DOHH2 (cell line): ENCODE data around the gene ARSD.
"Not testable (repeated sequence)": the region's sequence is repeated elsewhere in the genome, so short reads cannot be mapped to it uniquely, and the experiment has no call there.

ENCODE experiments used
- H3F3A ChIP-seq: fragments of 200-600 bp; sonication (generic), shearing (Covaris generic); 2 replicates; pipeline ENCODE4 v1.6.0; 2016; ENCODE audit warnings: antibody characterized with exemption, mild to moderate bottlenecking; ENCODE audit not compliant: control insufficient read depth, insufficient read depth
- H3K27ac ChIP-seq: fragments of 200-600 bp; sonication (generic); 2 replicates; pipeline ENCODE4 v1.5.1; 2014; ENCODE audit warnings: low read depth, mild to moderate bottlenecking, low read length, moderate library complexity
- H3K27me3 ChIP-seq: fragments of 200-600 bp; sonication (generic); 2 replicates; pipeline ENCODE4 v1.6.1; 2014; ENCODE audit warnings: mild to moderate bottlenecking, low read length, mixed read lengths; ENCODE audit not compliant: control insufficient read depth
- H3K36me3 ChIP-seq: fragments of 200-600 bp; sonication (generic); 2 replicates; pipeline ENCODE4 v1.6.1; 2014; ENCODE audit warnings: mild to moderate bottlenecking, low read length, moderate library complexity, mixed read lengths; ENCODE audit not compliant: control insufficient read depth
- H3K4me1 ChIP-seq: fragments of 200-600 bp; sonication (generic); 2 replicates; pipeline ENCODE4 v1.6.1; 2014; ENCODE audit warnings: mild to moderate bottlenecking, low read length, mixed read lengths; ENCODE audit not compliant: control insufficient read depth
- H3K4me2 ChIP-seq: fragments of 200-600 bp; sonication (generic); 2 replicates; pipeline ENCODE4 v1.6.0; 2014; ENCODE audit warnings: mild to moderate bottlenecking, low read length, moderate library complexity
- H3K4me3 ChIP-seq: fragments of 200-600 bp; sonication (generic); 2 replicates; pipeline ENCODE4 v1.5.1; 2014; ENCODE audit warnings: mild to moderate bottlenecking, low read length, mixed read lengths
- H3K79me2 ChIP-seq: fragments of 200-600 bp; sonication (generic); 2 replicates; pipeline ENCODE4 v1.6.1; 2014; ENCODE audit warnings: mild to moderate bottlenecking, low read length, mixed read lengths; ENCODE audit not compliant: control insufficient read depth
- H3K9me2 ChIP-seq: fragments of 200-600 bp; sonication (generic); replicated peaks from 2 replicates; pipeline ENCODE4 v1.6.1; 2014; ENCODE audit warnings: mild to moderate bottlenecking, low read length, mixed read lengths; ENCODE audit not compliant: control insufficient read depth
- H3K9me3 ChIP-seq: fragments of 200-600 bp; sonication (generic); 2 replicates; pipeline ENCODE4 v1.6.1; 2014; ENCODE audit warnings: antibody characterized with exemption, low read length, mixed read lengths; ENCODE audit not compliant: control insufficient read depth, insufficient read depth
- H4K20me1 ChIP-seq: fragments of 200-600 bp; sonication (generic); 2 replicates; pipeline ENCODE4 v1.6.0; 2014; ENCODE audit warnings: low read depth, mild to moderate bottlenecking, antibody characterized with exemption, low read length, moderate library complexity; ENCODE audit not compliant: control insufficient read depth, insufficient read depth
- CTCF ChIP-seq: fragments of 200-600 bp; sonication (generic); IDR thresholded peaks from one replicate; pipeline ENCODE4 v1.5.1; 2014; ENCODE audit warnings: antibody characterized with exemption, mild to moderate bottlenecking, low read depth, low read length; ENCODE audit not compliant: poor library complexity, severe bottlenecking
- EZH2phosphoT487 ChIP-seq: fragments of 200-600 bp; sonication (generic); IDR thresholded peaks from 2 replicates; pipeline ENCODE4 v1.6.1; 2017; ENCODE audit warnings: borderline replicate concordance, mild to moderate bottlenecking, antibody characterized with exemption, low read length, moderate library complexity, mixed read lengths

Gene ARSD

GRCh38 chrX:2967584-2967983, 38.4 kb upstream of the ARSD start:
- Histone ChIP-seq H3K79me2 (no peaks in the 10 kb centered on the region), H3K9me3 (no peaks in the 10 kb centered on the region), H3K4me1 (no peaks in the 10 kb centered on the region), H3K4me3 (no peak overlapping the region), H4K20me1 (no peaks in the 10 kb centered on the region), H3K36me3 (no peaks in the 10 kb centered on the region), H3K9me2 (no peaks in the 10 kb centered on the region), H3K27ac (no peak overlapping the region), H3K27me3 (no peaks in the 10 kb centered on the region), H3F3A (no peaks in the 10 kb centered on the region), H3K4me2 (no peak overlapping the region)
- TF ChIP-seq CTCF (no peak), EZH2phosphoT487 (no peak)

DNA sequence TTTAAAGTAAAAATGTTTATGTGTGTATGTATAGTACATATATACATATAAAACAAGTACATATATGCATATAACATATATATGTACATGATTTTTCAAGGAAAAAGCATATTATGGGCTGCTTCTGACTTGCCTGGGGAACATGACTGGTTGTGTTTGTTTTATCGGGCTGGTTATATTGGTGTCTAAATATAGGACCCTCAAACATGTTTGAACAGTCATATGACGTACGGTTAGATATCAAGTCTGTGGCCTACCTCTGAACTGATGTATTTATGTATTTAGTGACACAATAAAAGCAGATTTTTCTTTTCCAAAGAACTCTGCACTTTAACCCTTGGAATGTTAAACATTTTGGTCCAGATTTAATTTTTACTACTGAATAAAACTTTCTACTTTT, 37.9 kb upstream of the ARSD start:
- Histone ChIP-seq H3K4me1 (no peaks in the 10 kb centered on the region), H3K27ac (no peak overlapping the region), H3K36me3 (no peaks in the 10 kb centered on the region), H3K9me2 (no peaks in the 10 kb centered on the region), H3K79me2 (no peaks in the 10 kb centered on the region), H3K27me3 (no peaks in the 10 kb centered on the region), H3F3A (no peaks in the 10 kb centered on the region), H3K4me3 (no peak overlapping the region), H4K20me1 (no peaks in the 10 kb centered on the region), H3K9me3 (no peaks in the 10 kb centered on the region), H3K4me2 (no peak overlapping the region)
- TF ChIP-seq EZH2phosphoT487 (no peak), CTCF (no peak)

- TF ChIP-seq CTCF, result no peak
- no peaks in the 10 kb centered on the region for H3K4me1 ChIP-seq
- H3K9me3 ChIP-seq, result no peaks in the 10 kb centered on the region
- no peak overlapping the region for H3K27ac ChIP-seq
- H3K79me2 ChIP-seq, result no peaks in the 10 kb centered on the region
- no peaks in the 10 kb centered on the region for H4K20me1 ChIP-seq
- H3K9me2 ChIP-seq, result no peaks in the 10 kb centered on the region
- H3K4me2 ChIP-seq, result no peak overlapping the region
- H3K4me3 ChIP-seq, result no peak overlapping the region
- H3K36me3 ChIP-seq, result no peaks in the 10 kb centered on the region
- no peaks in the 10 kb centered on the region for H3F3A ChIP-seq
- H3K27me3 ChIP-seq, result no peaks in the 10 kb centered on the region
These were observed 36.8 kb upstream of the ARSD start for GRCh38 chrX:2965965-2966364.

- H3F3A ChIP-seq, H3K4me1 ChIP-seq, H3K79me2 ChIP-seq, H3K27me3 ChIP-seq, H3K9me3 ChIP-seq, H3K9me2 ChIP-seq, H3K27ac ChIP-seq, H3K36me3 ChIP-seq, H3K4me2 ChIP-seq, H4K20me1 ChIP-seq, H3K4me3 ChIP-seq: not testable (repeated sequence)
These were observed 35.1 kb upstream of the ARSD start for GRCh38 chrX:2963992-2964794.

GRCh38 chrX:2963449-2963848, 34.3 kb upstream of the ARSD start:
- not testable (repeated sequence) for H3K4me2 ChIP-seq, H3K4me3 ChIP-seq

More at GRCh38 chrX:2963449-2963848, 34.3 kb upstream of the ARSD start:
- H3K79me2 ChIP-seq, H3K4me1 ChIP-seq, H3K27me3 ChIP-seq, H3K9me3 ChIP-seq, H3F3A ChIP-seq, H4K20me1 ChIP-seq, H3K36me3 ChIP-seq, H3K9me2 ChIP-seq, H3K27ac ChIP-seq: not testable (repeated sequence)
